Right renal cortex interstitium (tissue), 3 donors: Measurements from ENCODE around the gene ZNF284. TPM values are rescaled to one million over a fixed set of nuclear protein-coding genes. Genes with fewer than 3 reads are reported as not detected.

Experiments used
- DNase-seq, 3 donors: peaks; one replicate each; pipeline ENCODE4 v3.0.0-alpha.2; 2013; ENCODE audit warnings: low read depth in 3 of 3, low spot score in 2 of 3
- polyA plus RNA-seq, 3 donors: library from polyadenylated mRNA; unstranded; fragments of 120-200 nt; gene quantifications; one replicate each; pipeline ENCODE4 v1.2.1, GENCODE V29; 2013; ENCODE audit not compliant: insufficient read length in 3 of 3

Gene ZNF284
- 1 to 10 TPM; 3.5 to 4.3 (median 3.9) TPM for polyA plus RNA-seq

GRCh38 chr19:44071824-44072542, at the start of gene ZNF284:
Gene ZNF284 (plus strand): TSS chr19:44072159. CDS start chr19:44076390, 4,231 bp downstream.
- peak; percentile 85 to 91 (median 87) for DNase-seq

- no peak for DNase-seq
Observed at GRCh38 chr19:44024900-44025216, 47.1 kb upstream of the ZNF284 start.

GRCh38 chr19:44025217-44025936, 46.6 kb upstream of the ZNF284 start, which contains the start of gene ZNF222:
Gene ZNF222 (plus strand): TSS chr19:44025379. CDS start chr19:44025437, 58 bp downstream.
- peak; percentile 72 to 79 (median 77) for DNase-seq

DNA sequence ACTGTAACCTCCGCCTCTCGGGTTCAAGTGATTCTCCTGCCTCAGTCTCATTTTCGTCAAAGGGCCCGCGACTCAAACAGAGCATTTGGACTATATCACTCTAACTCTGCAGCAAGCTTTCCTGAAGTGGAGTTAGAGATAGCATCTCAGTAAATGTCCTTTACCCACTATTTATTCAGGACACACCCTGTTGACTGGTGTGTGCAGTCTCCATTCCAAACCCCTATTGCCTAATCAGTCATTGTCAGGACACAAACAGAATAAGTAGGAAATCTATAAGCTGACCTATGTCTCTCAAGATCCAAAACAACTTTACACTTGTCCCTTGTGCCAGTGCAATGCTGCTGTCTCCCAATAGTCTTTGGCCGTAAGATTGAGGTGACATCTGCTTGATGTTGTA, 45.3 kb upstream of the ZNF284 start:
- no peak for DNase-seq

- no peak for DNase-seq
Observed at GRCh38 chr19:44032001-44032610, 39.9 kb upstream of the ZNF284 start.

DNA sequence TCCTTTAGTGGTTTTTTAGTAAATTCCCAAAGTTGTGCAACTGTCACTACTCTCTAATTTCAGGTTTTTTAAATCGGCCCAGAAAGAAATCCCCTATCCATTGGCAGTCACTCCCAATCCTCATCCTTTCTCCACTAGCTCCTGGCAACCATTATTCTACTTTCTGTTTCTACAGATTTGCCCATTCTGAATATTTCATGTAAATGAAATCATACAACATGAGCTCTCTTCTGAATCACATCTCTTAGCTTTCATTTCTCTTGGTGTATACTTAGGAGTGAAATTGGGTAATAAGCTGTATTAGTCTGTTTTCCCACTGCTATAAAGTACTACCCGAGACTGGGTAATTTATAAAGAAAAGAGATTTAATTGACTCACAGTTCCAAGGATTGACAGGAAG, 29.8 kb upstream of the ZNF284 start:
- no peak for DNase-seq

GRCh38 chr19:44050740-44051649, 21.0 kb upstream of the ZNF284 start:
- no peak for DNase-seq

DNA sequence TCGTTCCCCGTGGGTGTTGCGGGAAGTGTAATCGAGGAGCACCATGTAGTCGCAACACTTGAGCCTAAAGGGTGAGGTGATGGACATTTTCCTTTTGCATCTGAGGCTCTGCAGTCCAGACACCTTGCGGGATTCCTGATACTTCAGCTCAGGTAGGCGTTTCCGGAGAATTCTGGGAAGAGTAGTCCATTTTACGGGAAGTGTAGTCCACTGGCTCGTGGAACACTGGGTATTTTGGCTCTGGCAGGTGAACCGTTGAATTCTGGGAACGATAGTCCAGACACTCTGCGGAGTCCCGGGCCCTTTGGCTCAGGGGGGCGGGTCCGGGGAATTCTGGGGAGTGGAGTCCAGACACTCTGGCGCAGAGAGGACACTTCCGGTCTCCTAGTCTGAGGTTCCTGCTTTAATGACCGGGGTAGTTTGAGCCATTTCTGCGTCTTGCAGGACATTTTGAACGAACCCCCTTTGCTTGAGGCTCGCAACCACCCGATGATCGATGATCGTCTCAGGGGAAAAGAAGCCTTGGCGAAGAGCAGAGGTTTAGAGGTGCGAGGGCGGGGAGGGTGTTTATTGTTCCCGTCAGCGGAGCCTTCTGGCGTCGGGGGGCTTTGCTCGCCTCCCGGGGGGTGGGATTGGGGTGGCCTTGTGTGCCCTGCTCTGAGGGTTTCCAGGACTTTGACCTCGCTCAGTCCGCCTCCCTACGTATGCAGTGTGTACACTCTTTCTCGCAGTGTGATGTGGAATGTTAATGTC, 20.1 kb upstream of the ZNF284 start, which contains the start of gene ZNF223:
Gene ZNF223 (plus strand): TSS at position 387 of the 753 bp plus-strand sequence. CDS start 3,141 bp downstream, outside the sequence.
- DNase-seq, result peak; percentile 81 to 92 (median 89)

GRCh38 chr19:44055870-44056269, 16.1 kb upstream of the ZNF284 start:
- no peak for DNase-seq

- no peak for DNase-seq
Observed at GRCh38 chr19:44059229-44059628, 12.7 kb upstream of the ZNF284 start.

- DNase-seq, result no peak
Observed at GRCh38 chr19:44061038-44061437, 10.9 kb upstream of the ZNF284 start.

DNA sequence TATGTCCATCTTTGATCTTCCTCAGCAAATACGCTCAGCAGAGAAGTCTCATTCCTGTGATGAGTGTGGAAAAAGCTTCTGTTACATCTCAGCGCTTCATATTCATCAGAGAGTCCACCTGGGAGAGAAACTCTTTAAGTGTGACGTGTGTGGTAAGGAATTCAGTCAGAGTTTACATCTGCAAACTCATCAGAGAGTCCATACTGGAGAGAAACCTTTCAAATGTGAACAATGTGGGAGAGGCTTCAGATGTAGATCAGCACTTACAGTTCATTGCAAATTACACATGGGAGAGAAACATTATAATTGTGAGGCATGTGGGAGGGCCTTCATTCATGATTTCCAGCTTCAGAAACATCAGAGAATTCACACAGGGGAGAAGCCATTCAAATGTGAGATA, 5.7 kb upstream of the ZNF284 start:
- no peak for DNase-seq

- no peak for DNase-seq
Observed at GRCh38 chr19:44069415-44069814, 2.5 kb upstream of the ZNF284 start.

- no peak for DNase-seq
Observed at GRCh38 chr19:44072543-44073401, 813 bp downstream of the ZNF284 start.

DNA sequence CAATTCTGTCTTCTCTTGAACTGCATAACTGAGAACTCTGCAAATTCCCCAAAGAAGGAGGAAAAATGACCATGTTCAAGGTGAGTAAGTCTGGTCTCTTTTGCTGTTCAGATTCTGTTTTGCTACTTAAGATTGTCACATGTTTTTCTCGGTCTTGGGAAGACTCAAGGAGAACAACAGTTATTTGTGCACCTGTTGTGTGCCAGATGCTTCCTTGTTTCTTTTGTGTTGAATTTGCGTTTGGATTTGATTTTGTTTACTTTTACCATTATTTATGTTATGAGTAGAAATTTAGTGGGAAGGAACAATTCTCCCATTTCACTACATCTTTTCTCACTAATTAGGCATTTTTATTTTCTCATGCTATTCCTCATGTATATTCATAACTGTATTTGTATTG, 4.4 kb downstream of the ZNF284 start:
- DNase-seq, result no peak

DNA sequence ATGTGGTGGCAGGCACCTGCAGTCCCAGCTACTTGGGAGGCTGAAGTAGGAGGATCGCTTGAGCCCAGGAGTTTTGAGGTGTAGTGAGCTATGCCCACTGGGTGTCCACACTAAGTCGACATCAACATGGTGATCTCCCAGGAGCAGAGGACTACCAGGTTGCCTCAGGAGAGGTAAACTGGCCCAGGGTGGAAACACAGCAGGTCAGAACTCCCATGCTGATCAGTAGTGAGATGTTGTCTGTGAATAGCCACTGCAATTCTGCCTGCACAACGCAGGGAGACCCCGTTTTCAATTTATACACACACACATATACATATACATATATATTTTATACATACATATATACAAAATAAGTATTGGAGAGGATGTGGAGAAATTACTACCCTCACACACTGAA, 20.1 kb downstream of the ZNF284 start:
- no peak for DNase-seq

DNA sequence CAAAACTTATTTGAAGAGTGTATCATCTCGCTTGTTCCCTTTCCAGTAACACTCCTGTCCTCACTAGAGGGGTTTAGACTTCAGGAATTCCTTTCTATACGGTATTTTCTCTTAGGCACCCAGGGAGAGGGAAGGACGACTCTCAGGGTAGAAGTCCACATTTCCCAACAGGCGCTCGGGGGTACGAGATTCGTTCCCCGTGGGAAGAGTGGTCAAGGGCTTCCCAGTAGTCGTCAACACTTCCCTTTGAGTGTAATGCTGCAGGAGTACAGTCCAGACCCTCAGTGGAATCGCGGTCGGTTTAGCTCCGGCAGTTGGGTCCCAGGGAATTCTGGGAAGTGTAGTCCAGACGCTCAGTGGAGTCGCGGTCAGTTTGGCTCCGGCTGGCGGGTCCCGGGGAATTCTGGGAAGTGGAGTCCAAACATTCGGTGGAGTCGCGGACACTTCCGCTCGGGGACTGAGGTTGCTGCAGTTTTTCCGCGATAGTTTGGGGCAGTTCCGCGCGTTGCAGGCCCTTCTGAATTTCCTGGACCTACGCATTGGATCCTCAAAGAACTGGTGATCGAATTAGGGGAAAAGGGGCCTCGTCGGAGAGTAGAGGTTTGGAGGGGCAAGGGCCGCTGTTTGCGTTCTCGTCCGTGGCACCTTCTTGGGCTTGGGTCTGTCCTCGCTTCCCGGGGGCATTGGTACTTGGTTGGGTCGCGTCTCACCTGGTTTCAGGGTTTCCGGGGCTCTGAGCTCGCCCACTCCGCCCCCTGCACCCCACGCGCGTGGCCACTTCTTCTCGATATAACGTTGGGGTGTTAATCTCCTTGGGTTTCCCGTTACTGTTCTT, 22.2 kb downstream of the ZNF284 start, which contains the start of gene ZNF224:
Gene ZNF224 (plus strand): TSS at position 431 of the 835 bp plus-strand sequence. CDS start 3,513 bp downstream, outside the sequence.
- DNase-seq, result peak; percentile 84 to 95 (median 85)

DNA sequence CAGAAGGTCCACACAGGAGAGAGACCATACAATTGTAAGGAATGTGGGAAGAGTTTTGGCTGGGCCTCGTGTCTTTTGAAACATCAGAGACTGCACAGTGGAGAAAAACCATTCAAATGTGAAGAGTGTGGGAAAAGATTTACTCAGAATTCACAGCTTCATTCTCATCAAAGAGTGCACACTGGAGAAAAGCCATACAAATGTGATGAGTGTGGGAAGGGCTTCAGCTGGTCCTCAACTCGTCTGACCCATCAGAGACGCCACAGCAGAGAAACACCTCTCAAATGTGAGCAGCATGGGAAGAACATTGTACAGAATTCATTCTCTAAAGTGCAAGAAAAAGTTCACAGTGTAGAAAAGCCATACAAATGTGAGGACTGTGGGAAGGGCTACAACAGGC, 35.8 kb downstream of the ZNF284 start:
- no peak for DNase-seq
